VCaP (cell line): ENCODE data around the gene FPR3.

Source experiments
- H3K27ac ChIP-seq: fragments of 450-650 bp; 2 replicates; pipeline ENCODE4 v1.5.1; 2017
- CTCF ChIP-seq: fragments of 450-650 bp; conservative IDR thresholded peaks from 2 replicates; pipeline ENCODE4 v1.5.1; 2017; ENCODE audit warnings: mild to moderate bottlenecking, moderate library complexity

Gene FPR3

GRCh38 chr19:51794885-51795490 lies at the start of gene FPR3:
TSS of gene FPR3 (plus strand) at chr19:51795157. CDS start at chr19:51823749, 28,592 bp downstream.
- TF ChIP-seq CTCF: no peak
- H3K27ac ChIP-seq: peak within 1 kb of the TSS; percentile 44

- no peak overlapping the region for H3K27ac ChIP-seq
- TF ChIP-seq CTCF: no peak
Measured at GRCh38 chr19:51746731-51747130, 48.2 kb upstream of the FPR3 start.

- H3K27ac ChIP-seq: no peak overlapping the region
- TF ChIP-seq CTCF: no peak
Measured at GRCh38 chr19:51749979-51750378, 45.0 kb upstream of the FPR3 start.

- H3K27ac ChIP-seq: no peak overlapping the region
Measured at GRCh38 chr19:51750400-51751094, 44.4 kb upstream of the FPR3 start.

GRCh38 chr19:51751655-51752054 lies 43.3 kb upstream of the FPR3 start, which contains the start of gene FPR1:
TSS of gene FPR1 (minus strand) at chr19:51751878. CDS start at chr19:51746994, 4,884 bp downstream.
- TF ChIP-seq CTCF: no peak
- no peak within 1 kb of the TSS for H3K27ac ChIP-seq

More at GRCh38 chr19:51750400-51751094, 44.4 kb upstream of the FPR3 start:
- TF ChIP-seq CTCF: no peak

- no peak overlapping the region for H3K27ac ChIP-seq
- TF ChIP-seq CTCF: no peak
Measured at GRCh38 chr19:51754109-51754508, 40.8 kb upstream of the FPR3 start.

- H3K27ac ChIP-seq: no peak overlapping the region
Measured at GRCh38 chr19:51754770-51755169, 40.2 kb upstream of the FPR3 start.

More at GRCh38 chr19:51754770-51755169, 40.2 kb upstream of the FPR3 start:
- no peak for TF ChIP-seq CTCF
